Testis (tissue), 2 donors: Measurements from ENCODE around the gene BMP6.

Experiments used
- POLR2A ChIP-seq: fragments of 450-650 bp; IDR thresholded peaks from one replicate; pipeline ENCODE4 v1.6.1; 2017; ENCODE audit warnings: antibody characterized with exemption, mild to moderate bottlenecking, moderate library complexity
- TF ChIP-seq, protein P1 (sequence below), 3 experiments: fragments of 450-650 bp in 2 of 3; fragments of 200-600 bp in 1 of 3; sonication (generic) in 1 of 3; IDR thresholded peaks; one replicate each; pipeline ENCODE4 v1.5.1; 2016 to 2019; ENCODE audit warnings: antibody characterized with exemption in 3 of 3, mild to moderate bottlenecking in 2 of 3, moderate library complexity in 1 of 3

DNA sequence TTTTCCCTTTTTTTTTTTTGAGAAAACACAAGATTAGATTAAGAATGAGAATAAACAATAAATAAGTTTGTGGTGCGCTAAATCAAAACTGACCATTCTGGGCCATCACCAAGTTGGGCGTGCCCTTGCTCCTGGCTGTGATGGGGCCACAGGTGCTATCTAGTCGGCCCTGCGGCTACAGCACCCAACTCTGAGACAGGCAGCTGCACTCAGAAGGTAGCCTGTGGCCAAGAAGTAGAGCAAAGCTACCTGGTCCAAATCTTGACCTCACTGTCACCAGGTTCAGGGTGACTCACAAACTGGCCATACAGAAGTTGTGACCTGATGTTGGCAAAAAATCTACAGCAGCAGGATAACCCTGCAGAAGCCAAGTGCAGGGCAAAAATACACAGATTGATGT lies 181.3 kb downstream of the BMP6 start:
- TF ChIP-seq, protein P1, sequence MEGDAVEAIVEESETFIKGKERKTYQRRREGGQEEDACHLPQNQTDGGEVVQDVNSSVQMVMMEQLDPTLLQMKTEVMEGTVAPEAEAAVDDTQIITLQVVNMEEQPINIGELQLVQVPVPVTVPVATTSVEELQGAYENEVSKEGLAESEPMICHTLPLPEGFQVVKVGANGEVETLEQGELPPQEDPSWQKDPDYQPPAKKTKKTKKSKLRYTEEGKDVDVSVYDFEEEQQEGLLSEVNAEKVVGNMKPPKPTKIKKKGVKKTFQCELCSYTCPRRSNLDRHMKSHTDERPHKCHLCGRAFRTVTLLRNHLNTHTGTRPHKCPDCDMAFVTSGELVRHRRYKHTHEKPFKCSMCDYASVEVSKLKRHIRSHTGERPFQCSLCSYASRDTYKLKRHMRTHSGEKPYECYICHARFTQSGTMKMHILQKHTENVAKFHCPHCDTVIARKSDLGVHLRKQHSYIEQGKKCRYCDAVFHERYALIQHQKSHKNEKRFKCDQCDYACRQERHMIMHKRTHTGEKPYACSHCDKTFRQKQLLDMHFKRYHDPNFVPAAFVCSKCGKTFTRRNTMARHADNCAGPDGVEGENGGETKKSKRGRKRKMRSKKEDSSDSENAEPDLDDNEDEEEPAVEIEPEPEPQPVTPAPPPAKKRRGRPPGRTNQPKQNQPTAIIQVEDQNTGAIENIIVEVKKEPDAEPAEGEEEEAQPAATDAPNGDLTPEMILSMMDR (IDR thresholded peaks at IDR 0.05): no peak
- TF ChIP-seq POLR2A: no peak
